ENCODE data around the gene APOL5.
"Not testable (repeated sequence)": the region's sequence is repeated elsewhere in the genome, so short reads cannot be mapped to it uniquely, and the experiment has no call there.

APOL5 gene

DNA sequence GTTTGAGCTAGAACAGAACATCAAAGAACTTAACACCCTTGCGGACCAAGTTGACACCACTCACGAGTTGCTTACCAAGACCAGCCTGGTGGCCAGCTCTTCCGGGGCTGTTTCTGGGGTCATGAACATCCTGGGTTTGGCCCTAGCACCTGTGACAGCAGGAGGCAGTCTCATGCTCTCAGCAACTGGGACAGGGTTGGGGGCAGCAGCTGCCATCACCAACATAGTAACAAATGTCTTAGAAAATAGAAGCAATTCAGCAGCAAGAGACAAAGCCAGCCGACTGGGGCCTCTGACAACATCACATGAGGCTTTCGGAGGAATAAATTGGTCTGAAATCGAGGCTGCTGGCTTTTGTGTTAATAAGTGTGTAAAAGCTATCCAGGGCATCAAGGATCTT lies 8.7 kb downstream of the APOL5 start:
- Mint-ChIP-seq H3K36me3 (no peaks in the 10 kb centered on the region), H3K4me1 (no peaks in the 10 kb centered on the region), H3K4me3 (no peak overlapping the region), H3K9me3 (no peaks in the 10 kb centered on the region), H3K27me3 (peaks cover 10% of the 10 kb centered on the region), H3K27ac (no peak overlapping the region)
- ATAC-seq (ENCODE audit: low read depth) (no peak), DNase-seq (ENCODE audit: low spot score in 2 of 2) (no peak)

DNA sequence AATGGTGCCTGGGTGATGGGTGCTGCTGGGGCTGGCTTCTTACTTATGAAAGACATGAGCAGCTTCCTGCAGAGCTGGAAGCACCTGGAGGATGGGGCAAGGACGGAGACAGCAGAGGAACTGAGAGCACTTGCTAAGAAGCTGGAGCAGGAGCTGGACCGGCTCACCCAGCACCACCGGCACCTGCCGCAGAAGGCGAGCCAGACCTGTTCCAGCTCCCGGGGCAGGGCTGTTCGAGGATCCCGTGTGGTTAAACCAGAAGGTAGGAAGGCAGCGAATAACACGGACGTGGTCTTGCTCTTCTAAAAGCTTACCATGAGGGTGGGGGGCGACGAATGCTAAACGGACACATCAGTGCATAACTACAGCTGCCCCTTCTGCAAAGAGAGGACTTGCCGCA lies 9.3 kb downstream of the APOL5 start:
- H3K4me3 Mint-ChIP-seq, result no peak overlapping the region
- H3K9me3 Mint-ChIP-seq, result no peaks in the 10 kb centered on the region
- H3K4me1 Mint-ChIP-seq, result no peaks in the 10 kb centered on the region
- H3K36me3 Mint-ChIP-seq, result no peaks in the 10 kb centered on the region
- no peak overlapping the region for H3K27ac Mint-ChIP-seq
- no peak for DNase-seq (ENCODE audit: low spot score in 2 of 2)
- no peak for ATAC-seq (ENCODE audit: low read depth)
- H3K27me3 Mint-ChIP-seq, result peaks cover 14% of the 10 kb centered on the region

- H3K27me3 Mint-ChIP-seq, result peaks cover 18% of the 10 kb centered on the region
- H3K27ac Mint-ChIP-seq, result no peak overlapping the region
- H3K4me1 Mint-ChIP-seq, result no peaks in the 10 kb centered on the region
- DNase-seq (ENCODE audit: low spot score in 2 of 2) (no peak), ATAC-seq (ENCODE audit: low read depth) (no peak)
- H3K4me3 Mint-ChIP-seq, result no peak overlapping the region
- H3K9me3 Mint-ChIP-seq, result no peaks in the 10 kb centered on the region
- H3K36me3 Mint-ChIP-seq, result no peaks in the 10 kb centered on the region
Observed at GRCh38 chr22:35727436-35727835, 9.8 kb downstream of the APOL5 start.

DNA sequence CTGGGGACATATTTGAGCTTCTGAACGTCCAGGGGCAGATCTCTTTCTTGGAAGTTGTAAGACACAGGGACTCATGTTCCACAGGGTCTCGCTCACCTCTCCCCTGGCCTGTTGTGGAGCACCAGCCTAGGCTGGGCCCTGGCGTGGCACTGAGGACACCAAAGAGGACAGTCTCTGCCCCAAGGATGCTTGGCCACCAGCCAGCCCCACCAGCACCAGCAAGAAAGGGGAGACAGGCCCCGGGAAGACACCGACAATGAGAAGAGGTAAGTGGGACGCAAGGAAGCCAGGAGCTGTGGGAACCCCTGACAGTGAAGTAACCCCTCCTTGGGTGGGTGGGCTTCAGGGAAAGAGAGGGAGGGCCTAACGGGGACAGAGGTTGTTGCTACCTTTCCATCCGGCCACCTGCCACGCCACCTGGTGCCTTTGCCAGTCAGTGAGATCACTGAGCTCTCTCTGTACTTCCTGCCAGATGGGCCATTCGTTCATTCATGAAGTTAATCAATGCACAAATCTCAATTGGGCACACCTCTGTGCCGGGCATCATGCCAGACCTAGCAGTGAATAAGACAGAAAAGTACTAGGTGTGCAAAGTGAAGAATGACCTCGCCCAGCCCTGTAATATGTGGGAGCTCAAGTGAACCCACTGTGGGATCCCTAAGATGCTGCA lies 11.1 kb downstream of the APOL5 start:
- no peaks in the 10 kb centered on the region for H3K36me3 Mint-ChIP-seq
- H3K9me3 Mint-ChIP-seq, result no peaks in the 10 kb centered on the region
- DNase-seq (ENCODE audit: low spot score in 2 of 2) (no peak), ATAC-seq (ENCODE audit: low read depth) (no peak)
- peaks cover 21% of the 10 kb centered on the region for H3K27me3 Mint-ChIP-seq
- H3K4me1 Mint-ChIP-seq, result no peaks in the 10 kb centered on the region
- H3K27ac Mint-ChIP-seq, result no peak overlapping the region
- H3K4me3 Mint-ChIP-seq, result no peak overlapping the region

- no peaks in the 10 kb centered on the region for H3K9me3 Mint-ChIP-seq
- H3K27me3 Mint-ChIP-seq, result peaks cover 21% of the 10 kb centered on the region
- H3K4me1 Mint-ChIP-seq, result no peaks in the 10 kb centered on the region
- H3K27ac Mint-ChIP-seq, result no peak overlapping the region
- ATAC-seq (ENCODE audit: low read depth) (no peak), DNase-seq (ENCODE audit: low spot score in 2 of 2) (no peak)
- H3K4me3 Mint-ChIP-seq, result no peak overlapping the region
- H3K36me3 Mint-ChIP-seq, result no peaks in the 10 kb centered on the region
Observed at GRCh38 chr22:35729309-35729698, 11.6 kb downstream of the APOL5 start.

GRCh38 chr22:35731321-35731720 lies 13.6 kb downstream of the APOL5 start:
- no peaks in the 10 kb centered on the region for H3K36me3 Mint-ChIP-seq
- DNase-seq (ENCODE audit: low spot score in 2 of 2) (no peak), ATAC-seq (ENCODE audit: low read depth) (no peak)
- no peaks in the 10 kb centered on the region for H3K9me3 Mint-ChIP-seq
- H3K27me3 Mint-ChIP-seq, result peaks cover 23% of the 10 kb centered on the region
- H3K4me1 Mint-ChIP-seq, result no peaks in the 10 kb centered on the region
- no peak overlapping the region for H3K4me3 Mint-ChIP-seq
- no peak overlapping the region for H3K27ac Mint-ChIP-seq

DNA sequence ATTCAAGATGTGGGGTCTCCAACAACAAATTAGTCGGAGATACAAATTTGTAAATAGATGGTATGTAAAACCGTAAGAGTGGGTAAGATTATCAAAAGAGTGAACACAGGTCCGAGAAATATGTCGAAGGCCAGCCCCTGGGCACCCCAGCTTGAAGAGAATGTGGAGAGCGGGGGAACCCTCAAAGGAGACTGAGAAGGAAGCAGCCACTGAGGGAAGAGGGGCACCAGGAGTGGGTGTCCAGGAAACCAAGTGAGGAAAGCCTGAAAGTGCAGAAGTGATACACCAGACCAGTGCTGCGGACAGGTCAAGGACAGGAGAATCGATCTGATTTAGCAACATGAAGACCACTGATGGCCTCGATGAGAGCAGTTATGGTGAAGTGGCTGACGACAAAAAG lies 14.4 kb downstream of the APOL5 start:
- Mint-ChIP-seq H3K36me3 (no peaks in the 10 kb centered on the region), H3K4me1 (no peaks in the 10 kb centered on the region), H3K4me3 (no peak overlapping the region), H3K27me3 (peaks cover 26% of the 10 kb centered on the region), H3K9me3 (no peaks in the 10 kb centered on the region), H3K27ac (no peak overlapping the region)
- ATAC-seq (ENCODE audit: low read depth) (no peak), DNase-seq (ENCODE audit: low spot score in 2 of 2) (no peak)

DNA sequence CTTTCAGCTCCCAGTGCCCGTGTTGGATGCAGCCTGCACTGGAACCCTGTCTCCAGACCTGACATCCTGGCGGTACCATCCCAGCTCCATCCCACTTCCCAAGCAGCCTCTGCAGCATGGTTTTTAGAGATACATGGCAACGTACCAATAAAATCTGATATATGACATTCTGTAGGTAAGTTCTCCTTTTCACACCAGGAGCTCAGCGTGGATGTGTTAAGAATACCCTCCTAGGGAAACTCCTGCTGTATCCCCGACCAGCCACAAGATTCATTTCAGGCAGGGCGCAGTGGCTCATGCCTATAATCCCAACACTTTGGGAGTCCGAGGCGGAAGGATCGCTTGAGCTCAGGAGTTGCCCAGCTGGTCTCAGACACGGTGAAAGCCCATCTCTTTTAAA lies 15.4 kb downstream of the APOL5 start:
- Mint-ChIP-seq H3K27ac (no peak overlapping the region), H3K36me3 (no peaks in the 10 kb centered on the region), H3K4me1 (no peaks in the 10 kb centered on the region), H3K27me3 (peaks cover 31% of the 10 kb centered on the region), H3K9me3 (no peaks in the 10 kb centered on the region), H3K4me3 (no peak overlapping the region)
- DNase-seq (ENCODE audit: low spot score in 2 of 2) (no peak), ATAC-seq (ENCODE audit: low read depth) (no peak)

- no peak overlapping the region for H3K27ac Mint-ChIP-seq
- H3K4me1 Mint-ChIP-seq, result no peaks in the 10 kb centered on the region
- DNase-seq (ENCODE audit: low spot score in 2 of 2) (no peak), ATAC-seq (ENCODE audit: low read depth) (no peak)
- no peaks in the 10 kb centered on the region for H3K9me3 Mint-ChIP-seq
- peaks cover 34% of the 10 kb centered on the region for H3K27me3 Mint-ChIP-seq
- H3K4me3 Mint-ChIP-seq, result no peak overlapping the region
- no peaks in the 10 kb centered on the region for H3K36me3 Mint-ChIP-seq
Observed at GRCh38 chr22:35733791-35734516, 16.3 kb downstream of the APOL5 start.

GRCh38 chr22:35734517-35734827 lies 16.8 kb downstream of the APOL5 start:
- H3K27me3 Mint-ChIP-seq, result peaks cover 34% of the 10 kb centered on the region
- no peak for ATAC-seq (ENCODE audit: low read depth)
- no peaks in the 10 kb centered on the region for H3K9me3 Mint-ChIP-seq
- H3K36me3 Mint-ChIP-seq, result no peaks in the 10 kb centered on the region
- H3K4me3 Mint-ChIP-seq, result no peak overlapping the region
- H3K27ac Mint-ChIP-seq, result no peak overlapping the region
- H3K4me1 Mint-ChIP-seq, result no peaks in the 10 kb centered on the region
- no peak for DNase-seq (ENCODE audit: low spot score in 2 of 2)

GRCh38 chr22:35735542-35735941 lies 17.9 kb downstream of the APOL5 start:
- no peak for ATAC-seq (ENCODE audit: low read depth)
- Mint-ChIP-seq H3K27me3 (peaks cover 38% of the 10 kb centered on the region), H3K27ac (no peak overlapping the region)

DNA sequence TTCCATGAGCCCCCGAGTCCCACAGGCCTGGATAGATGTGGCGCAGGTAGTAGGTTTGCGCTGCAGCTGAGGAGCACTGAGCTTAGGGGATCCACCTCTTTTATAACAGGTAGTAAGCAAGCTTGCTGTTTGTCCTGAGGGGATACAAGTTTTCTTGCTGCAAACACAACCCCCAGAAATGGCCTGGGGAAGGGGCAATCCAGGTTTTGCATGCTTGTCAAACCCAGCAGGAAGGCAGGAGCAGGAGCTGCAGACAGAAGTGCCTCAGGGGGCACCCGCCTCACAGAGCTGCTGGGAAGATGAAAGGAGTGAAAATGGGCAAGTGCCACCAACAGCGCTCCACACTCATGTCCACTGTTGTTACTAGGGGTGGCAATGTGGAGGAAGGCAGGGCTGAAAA lies 18.5 kb downstream of the APOL5 start:
- ATAC-seq (ENCODE audit: low read depth), result no peak

More at GRCh38 chr22:35735542-35735941, 17.9 kb downstream of the APOL5 start:
- H3K4me1 Mint-ChIP-seq, result no peaks in the 10 kb centered on the region
- no peak for DNase-seq (ENCODE audit: low spot score in 2 of 2)
- H3K36me3 Mint-ChIP-seq, result no peaks in the 10 kb centered on the region
- no peaks in the 10 kb centered on the region for H3K9me3 Mint-ChIP-seq
- H3K4me3 Mint-ChIP-seq, result no peak overlapping the region

GRCh38 chr22:35736701-35737100 lies 19.0 kb downstream of the APOL5 start:
- DNase-seq (ENCODE audit: low spot score in 2 of 2) (no peak), ATAC-seq (ENCODE audit: low read depth) (no peak)
- no peaks in the 10 kb centered on the region for H3K36me3 Mint-ChIP-seq
- no peak overlapping the region for H3K27ac Mint-ChIP-seq
- H3K4me3 Mint-ChIP-seq, result no peak overlapping the region
- no peaks in the 10 kb centered on the region for H3K9me3 Mint-ChIP-seq
- H3K27me3 Mint-ChIP-seq, result peaks cover 32% of the 10 kb centered on the region
- no peaks in the 10 kb centered on the region for H3K4me1 Mint-ChIP-seq

More for the DNA sequence above, 18.5 kb downstream of the APOL5 start:
- Mint-ChIP-seq H3K4me3 (no peak overlapping the region), H3K36me3 (no peaks in the 10 kb centered on the region), H3K27ac (no peak overlapping the region), H3K4me1 (no peaks in the 10 kb centered on the region), H3K9me3 (no peaks in the 10 kb centered on the region), H3K27me3 (peaks cover 37% of the 10 kb centered on the region)
- no peak for DNase-seq (ENCODE audit: low spot score in 2 of 2)

DNA sequence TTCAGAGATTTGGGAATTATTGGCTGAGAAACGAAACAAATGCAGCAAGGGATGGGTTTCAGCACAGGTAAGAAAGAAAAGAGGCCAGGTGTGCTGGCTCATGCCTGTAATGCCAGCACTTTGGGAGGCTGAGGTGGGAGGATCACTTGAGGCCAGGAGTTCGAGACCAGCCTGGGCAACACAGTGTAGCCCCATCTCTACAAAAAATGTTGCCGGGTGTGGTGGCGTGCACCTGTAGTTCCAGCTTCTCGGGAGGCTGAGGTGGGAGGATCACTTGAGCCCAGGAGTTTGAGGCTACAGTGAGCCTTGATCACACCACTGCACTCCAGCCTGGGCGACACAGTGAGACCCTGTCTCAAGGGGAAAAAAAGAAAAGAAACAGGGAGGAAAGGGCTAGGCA lies 20.2 kb downstream of the APOL5 start:
- not testable (repeated sequence) for DNase-seq (ENCODE audit: low spot score in 2 of 2); H3K4me3 Mint-ChIP-seq; H3K4me1 Mint-ChIP-seq; H3K36me3 Mint-ChIP-seq; ATAC-seq (ENCODE audit: low read depth); H3K27ac Mint-ChIP-seq; H3K9me3 Mint-ChIP-seq
- H3K27me3 Mint-ChIP-seq, result peaks cover 27% of the 10 kb centered on the region
